GM18502 (cell line): ENCODE results near the gene STIMATE.

Experiments used
- ATAC-seq: cut with Tn5 transposase; IDR thresholded peaks from one replicate; pipeline ENCODE4 v1.9.1; 2021; ENCODE audit warnings: mild to moderate bottlenecking; ENCODE audit not compliant: unreplicated experiment, poor library complexity

The STIMATE gene

DNA sequence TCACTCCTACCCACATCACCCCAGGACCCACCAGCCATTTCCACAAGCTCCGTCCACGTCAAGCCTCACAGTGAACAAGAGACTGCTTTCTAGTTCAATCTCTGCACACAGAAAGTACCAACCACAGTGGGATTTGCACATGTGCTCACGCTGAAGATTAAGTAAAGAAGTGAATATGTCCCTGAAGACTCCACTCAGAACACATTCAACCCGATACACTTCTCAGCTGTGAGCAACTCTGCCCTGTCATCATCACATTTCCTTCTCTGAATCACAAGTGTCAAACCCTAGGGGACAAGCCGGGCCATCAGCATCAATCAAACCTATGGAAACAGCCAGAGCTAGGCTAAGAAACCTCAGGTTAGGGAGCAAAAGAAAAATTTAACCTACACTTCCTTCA is 1.9 kb downstream of the STIMATE start:
- no peak for ATAC-seq

DNA sequence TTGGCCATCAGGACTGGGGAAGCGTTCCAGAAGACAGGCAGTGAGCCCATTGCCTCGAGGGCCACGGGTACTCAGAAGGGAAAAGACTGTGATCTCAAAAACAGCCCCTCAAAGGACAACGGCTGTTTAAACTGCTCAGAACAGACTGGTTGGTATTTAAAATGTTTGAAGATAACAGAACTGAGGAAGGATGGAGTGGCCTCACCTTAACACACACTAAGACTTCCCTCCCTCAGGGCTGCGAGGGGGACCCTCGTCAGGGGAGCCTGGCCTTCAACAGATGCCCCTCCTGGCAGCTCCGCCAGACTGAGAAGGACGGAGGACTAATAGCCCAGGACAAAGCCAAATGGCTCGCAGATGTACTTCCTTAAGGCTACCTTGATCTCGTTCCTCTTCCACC is 2.6 kb downstream of the STIMATE start:
- ATAC-seq, result no peak

DNA sequence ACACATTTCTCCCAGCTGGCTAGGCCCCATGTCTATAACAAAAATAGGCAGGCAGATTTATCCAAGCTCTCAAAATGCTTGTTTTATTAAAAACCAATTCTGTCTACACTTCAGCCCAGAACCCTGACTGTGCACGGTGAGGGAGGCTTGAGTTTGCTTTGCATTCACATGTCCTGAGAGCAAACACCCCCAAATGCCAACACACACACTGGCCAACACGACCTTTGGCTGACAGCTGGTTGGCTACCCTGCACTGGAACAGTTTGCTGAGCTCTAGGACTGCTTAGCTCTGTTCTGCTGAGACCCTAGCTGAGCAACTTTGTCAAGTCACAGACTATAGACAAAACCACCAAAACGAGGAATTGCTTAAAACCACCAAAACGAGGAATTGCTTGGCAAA is 3.6 kb downstream of the STIMATE start:
- ATAC-seq, result no peak

DNA sequence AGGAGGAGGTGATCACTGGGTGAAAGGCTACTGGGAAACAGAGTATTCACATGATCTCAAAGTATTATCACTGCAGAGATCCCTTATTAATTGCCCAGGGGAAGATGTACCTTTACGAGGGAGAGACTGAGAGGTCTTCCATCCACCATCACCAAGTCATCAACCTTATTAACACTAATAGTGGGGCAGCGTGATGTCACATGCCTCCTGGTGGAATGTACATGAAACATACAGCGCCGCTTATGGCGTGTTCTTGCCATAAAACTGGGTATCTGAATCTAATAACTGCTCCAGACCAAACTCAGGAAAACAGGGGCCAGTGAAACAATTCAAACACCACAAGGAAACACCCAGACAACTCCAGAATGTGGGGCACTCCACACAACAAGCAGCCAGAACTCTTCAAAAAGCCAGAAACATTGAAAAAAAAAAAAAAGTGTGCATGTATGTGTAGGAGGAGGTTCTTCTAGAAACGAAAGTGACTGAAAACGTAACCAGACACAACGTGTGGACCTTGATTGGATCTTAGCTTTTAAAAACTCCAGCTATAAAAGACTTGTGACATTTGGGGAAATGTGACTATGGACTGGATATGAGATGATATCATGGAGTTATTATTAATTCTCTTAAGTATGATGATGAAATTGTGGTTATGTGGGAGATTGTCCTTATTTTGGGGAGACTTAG is 4.6 kb downstream of the STIMATE start:
- ATAC-seq, result no peak

DNA sequence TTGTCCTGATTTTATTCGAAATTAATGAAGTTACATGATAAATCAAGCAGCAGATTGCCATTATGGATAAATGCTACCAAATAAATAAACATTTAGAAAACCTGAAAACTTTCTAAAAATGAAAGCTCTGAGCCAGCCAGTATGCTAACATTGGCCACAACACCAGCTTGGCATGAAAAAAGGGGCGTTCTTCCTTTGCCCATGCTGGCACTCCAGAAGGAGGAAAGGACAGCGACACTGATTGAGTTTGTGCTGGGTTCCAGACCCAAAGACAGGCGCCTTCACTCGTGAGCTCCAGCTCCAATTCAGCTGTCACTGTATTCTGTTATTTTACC is 5.1 kb downstream of the STIMATE start:
- no peak for ATAC-seq

DNA sequence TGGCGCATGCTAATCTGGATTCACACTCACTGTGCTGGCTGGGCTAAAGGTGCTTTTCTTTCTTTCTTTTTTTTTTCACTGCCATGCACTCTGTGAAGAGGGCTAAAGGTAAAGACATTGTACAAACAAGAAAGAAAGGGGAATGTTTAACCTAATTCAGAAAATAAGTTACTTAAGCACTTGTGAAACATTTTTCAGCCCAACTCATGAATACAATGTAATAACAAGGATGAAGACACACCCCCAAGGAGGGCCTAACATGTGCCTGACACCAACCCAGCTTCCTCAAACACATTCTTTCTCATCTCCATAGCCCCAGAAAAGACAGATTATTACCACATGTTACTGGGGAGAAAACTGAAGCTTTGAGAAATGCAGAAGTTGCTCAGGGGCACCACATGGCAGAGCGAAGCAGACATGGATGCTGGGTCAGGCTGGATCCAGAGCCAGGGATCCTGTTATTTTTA is 5.7 kb downstream of the STIMATE start:
- ATAC-seq, result no peak

DNA sequence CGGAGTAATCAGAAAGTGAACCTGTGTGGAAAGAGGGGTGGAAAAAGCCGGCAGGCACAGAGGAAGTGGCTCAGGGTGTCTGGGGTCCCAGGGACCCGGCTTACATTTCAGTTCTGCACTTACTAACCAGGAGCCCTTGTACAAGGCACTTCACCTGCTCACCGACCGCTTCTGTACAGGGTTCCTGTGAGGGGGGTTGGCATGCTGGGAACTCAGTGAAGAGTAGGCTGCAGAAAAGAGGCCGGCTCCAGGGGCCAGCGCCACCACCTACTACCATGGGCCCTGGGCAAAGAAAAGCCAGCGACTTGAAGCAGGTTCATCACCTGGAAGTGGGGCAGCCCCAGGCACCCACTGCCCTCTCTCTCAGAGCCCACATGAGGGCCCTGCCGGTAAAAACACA is 6.2 kb downstream of the STIMATE start:
- ATAC-seq, result no peak

DNA sequence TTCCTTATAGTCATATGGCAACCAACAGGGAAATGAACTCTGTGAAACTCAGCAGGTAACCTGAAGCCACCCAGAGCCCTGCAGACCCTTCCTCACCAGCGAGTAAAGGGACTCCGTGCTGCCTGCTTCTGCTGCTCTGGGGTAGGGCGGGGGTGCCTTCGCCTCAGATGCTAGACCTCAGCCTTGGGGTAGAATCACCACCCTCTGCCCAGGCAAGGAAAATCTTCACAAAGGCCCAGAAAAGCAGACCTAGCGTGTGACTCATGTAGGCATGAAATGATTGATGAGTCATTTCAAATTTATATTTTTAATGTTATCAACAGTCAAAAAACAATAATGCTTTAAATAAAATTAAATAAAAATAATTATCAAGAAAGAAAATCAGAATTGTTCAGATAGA is 6.6 kb downstream of the STIMATE start:
- ATAC-seq, result no peak

DNA sequence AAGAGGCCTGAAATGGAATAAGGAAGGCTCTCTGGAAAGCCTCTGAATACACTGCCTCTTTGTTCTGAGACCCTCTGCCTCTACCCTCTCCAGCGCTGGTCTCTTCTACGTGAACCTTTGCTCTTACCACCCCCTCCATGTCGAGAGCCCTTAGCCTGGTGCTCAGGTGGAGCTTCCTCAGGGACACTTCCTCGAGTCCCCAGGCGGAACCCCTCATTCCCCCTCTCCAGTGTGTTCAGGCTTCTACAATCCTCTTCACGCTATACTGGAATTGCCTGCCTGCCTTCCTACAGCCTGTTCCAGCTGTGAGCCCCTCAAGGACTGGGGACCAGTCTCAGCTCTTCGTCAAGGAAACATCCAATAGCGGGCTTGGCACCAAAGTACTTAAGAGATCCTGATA is 7.4 kb downstream of the STIMATE start:
- no peak for ATAC-seq

DNA sequence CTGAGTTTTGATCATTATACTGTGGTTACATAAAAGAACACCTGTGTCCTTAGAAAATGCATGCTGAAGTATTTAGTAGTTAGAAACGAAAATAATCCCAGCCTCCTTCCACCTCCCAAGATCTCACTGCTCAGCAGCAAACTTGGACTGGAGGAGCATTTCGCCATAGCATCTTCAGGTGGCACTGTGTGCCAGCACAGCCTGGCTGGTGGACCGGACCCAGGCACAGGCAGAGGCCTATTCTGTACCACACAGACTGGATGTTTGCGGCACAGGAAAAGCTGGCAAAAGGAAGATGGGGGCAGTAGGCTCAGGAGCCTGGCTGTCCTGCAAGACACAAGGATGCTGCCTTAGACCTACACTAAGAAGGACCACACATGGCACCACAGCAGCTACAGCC is 10.2 kb downstream of the STIMATE start:
- ATAC-seq, result no peak

DNA sequence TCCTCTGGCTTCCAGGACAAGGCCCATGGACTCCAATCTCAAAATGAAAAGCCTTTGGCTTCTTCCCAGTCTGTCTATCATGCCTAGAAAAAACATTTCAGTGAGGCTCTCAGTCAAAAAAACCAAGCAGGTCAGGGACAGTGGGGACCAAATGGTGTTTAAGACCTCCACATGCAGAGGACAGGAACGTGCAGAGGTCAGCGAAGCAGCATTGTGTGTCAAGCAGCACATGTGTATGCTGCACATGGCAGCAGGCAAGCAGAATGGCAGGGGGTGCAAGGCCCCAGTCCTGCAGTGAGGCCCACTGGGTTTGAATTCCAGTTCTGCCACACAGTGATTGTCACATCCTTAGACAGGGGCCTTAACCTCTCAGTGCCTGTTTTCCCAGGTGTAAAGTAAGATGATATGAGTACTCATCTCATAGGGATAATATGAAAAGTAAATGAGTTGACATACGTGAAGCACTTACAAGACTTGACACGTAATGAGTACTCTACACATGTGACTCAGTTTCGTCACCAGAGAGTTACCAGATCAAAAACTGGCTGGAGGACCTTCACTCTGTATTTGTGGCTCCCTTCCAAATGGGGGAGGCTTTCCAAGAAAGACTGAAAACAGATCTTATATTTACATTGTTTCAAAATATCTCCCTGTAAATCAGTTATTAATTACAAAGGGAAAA is 11.2 kb downstream of the STIMATE start:
- ATAC-seq, result no peak

DNA sequence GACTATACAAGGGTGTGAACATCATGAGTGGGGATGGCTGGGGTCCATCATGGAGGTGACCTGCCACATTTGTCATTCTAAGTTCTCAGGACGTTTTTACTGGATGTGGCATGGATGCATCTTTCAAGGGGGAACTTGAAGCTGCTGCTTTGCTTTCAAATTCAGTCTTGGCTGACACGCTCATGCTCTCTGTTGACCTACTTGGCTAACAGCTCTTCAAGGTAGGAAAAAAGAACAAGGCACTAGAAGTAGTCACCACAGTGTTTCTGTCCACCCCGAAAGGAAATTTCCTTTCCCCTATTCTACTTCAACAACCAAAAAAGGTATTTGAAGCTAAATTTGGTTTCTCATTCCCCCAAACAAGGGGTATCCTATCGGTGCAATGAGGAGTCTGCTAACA is 15.0 kb downstream of the STIMATE start:
- ATAC-seq, result no peak

DNA sequence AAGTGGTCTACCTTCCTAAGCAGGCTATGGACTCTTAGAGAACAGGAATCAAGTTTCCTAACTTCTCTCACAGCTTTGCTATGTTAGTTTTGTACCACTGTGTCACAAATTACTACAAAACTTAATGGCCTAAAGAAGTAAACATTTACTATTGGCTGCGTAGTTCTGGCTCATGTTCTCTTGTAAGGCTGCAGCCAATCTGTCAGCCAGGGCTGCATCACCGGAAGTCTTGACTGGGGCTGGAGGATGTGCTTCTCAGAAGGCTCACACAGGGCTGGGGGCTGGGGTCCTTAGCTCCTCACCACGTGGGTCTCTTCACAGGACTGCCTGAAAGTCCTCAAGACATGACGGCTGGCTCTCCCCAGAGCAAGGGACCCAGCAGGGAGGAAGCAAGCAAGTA is 15.5 kb downstream of the STIMATE start:
- no peak for ATAC-seq

DNA sequence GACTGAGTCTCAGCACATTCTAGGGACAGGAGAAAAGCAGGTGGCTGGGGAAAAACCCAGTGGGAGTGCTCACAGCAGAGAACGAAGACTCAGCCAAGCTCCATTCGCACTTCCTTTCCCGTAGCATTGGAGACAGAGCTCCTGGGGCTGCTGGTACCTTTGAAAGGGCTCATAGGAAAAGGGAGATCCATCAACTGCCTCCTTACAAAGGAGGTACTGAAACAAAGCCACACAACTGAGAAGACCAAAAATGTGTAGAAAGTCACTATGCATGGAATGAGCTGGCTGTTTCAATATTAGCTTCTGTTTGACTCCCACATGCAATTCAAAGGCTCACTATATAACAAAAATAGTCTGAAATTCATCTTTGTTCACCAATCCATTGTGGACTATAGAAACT is 16.9 kb downstream of the STIMATE start:
- no peak for ATAC-seq

DNA sequence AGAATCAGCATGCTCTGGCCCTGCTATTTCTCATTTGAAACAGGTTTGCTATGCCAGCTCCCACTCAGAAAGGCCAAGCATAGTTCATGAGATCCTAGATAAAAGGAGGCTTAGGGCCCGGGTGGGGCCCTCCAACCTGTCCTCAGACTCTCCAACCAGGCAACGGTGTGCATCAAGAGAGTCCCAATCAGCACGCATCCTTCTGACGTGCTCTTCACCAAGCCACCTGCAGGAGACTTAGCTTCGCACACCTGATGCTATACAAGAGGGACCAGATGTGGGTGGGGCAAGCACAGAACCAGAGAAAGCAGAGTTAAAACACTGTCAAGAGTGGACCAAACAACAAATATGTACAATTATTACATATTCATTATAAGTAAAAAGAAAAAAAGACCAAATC is 17.3 kb downstream of the STIMATE start:
- no peak for ATAC-seq

DNA sequence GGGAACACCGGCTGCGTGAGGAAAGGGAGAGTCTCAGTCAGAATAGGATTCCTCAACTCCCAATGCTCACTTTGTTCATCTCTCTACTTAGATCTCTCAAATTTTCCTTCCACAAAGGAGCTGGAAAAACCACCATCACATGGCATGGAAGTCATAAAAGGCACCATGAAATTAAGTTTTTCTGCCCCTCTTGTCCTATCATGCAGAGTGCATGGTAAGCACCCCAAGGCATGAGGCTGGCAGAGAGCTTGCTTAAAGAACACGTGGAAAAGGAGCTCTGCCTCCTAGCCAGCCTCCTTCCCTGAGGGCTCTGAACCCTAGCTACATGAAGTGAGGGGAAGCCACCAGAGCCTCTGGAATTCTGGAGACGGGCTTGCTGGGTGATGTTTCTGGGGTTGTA is 17.8 kb downstream of the STIMATE start:
- ATAC-seq, result no peak

DNA sequence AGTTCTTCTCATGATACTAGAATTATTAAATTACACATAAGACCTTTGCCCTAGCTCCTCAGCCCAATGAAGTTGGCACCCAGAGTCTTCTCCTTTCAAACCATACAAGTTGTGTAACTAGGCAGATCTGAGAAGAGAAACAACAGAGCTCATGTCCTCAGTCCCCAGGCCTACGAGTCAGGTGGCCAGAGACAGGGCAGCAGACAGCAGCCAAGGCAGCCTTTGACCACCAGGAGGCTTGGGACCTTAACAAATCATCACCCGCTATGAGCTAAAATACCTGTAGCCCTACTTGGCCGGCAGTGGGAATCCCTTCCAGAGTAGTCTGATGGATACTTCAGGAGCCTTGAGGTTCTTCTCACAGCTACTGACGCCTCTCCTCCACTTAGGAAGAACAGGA is 18.3 kb downstream of the STIMATE start:
- no peak for ATAC-seq

DNA sequence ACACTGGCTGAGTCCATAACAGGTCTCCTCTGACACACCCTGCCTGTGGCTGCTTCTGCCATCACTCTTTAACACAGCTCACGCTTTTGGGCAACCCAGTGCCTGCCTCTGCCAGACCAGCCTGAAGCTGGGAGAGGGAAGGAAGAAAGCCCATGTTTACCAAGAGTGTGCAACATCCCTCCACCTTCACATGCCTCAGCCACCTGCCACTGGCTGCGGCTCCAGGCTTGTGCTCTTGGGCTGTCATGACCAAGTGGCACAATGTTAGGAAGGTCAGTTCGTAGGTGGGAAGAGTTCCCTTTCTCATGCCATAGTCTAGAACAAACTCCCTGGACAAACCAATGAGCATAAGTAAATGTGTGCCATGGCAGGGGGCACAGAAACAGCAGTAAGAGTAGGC is 20.3 kb downstream of the STIMATE start:
- ATAC-seq, result no peak

DNA sequence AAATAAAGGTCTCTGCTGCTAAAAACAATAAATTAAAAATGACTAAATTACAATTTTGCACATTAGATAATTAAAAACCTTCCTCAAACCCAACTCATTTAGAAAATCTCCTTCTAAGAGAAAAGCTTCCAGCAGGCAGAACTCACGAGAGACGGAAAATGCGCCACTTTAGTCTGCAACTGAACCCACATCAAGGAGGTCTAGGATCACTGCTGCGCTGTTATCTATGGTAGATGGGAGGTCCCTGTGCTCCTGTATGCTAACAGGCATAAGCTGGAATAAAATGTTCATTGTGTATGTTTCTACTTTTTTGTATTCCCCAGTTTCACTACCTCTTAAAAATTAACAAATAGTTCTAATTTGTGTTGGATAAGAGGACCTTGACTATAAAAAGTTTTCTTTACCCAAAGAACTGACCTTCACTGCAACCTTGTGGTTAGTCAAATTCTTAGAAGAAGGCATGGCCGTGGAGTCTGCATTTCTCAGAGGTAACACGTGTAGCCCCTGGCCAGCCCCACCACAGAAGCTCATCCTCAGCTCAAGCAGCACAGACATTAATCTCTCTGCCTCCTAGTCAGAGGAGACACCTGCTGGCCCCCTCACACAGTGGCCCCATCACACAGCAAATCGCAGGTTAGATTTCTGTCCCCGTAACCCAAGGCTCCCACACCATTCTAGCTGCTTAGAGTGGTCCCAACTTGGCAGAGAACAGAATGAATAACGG is 22.3 kb downstream of the STIMATE start:
- no peak for ATAC-seq

DNA sequence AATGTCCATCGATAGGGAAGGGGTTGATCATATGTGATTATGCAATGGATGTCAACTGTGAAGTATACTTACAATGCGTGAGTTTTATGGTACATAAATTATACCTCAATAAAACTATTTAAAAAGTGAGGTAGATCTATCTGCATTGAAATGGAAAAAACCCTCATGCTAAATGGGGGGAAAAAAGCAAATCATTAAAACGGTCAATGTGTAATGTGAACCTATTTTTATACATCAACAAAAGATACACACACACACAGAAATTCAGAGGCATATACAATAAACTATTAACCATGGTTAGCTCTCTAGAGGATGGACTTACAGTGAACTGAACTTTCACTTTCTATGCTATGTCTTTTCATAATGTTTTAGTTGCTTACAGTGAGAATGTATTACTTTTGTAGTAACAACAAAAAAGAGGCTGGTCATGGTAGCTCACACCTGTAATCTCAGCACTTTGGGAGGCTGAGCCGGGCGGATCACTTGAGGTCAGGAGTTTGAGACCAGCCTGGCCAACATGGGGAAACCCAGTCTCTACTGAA is 23.1 kb downstream of the STIMATE start:
- ATAC-seq, result no peak

DNA sequence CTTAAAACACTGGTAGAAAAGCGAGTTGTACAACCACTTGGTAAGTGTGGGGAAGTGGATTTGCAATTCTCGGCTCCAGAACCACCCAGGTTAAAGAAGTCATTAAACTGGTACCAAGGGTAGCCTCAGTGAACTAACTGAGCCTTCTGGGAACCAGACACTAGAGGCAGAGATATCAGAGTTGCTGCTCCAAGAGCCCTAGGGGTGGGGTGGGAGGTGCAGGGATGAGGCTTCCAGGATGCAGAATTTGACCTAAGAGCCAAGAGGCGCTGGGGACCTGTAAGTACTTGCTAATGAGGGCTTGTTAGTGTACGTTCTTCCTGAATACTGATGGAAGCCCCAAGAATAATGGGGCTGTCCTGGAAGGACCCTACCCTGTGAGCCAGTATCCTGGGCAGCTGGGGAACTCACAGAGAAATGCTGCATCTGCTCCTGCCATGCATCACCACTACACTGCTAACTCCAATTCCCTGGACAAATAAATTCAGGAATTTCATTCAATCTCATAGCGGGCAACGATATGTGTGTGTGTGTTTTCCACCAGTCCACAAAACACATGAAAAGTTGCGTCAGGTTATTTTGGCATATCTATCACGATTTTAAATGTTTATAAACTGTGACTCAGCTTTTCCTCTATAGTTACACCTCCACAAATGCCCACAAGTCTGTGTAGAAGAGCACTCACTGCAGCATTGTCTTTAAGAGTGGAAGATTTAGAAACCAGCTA is 23.8 kb downstream of the STIMATE start:
- no peak for ATAC-seq
